Activated T-helper 1 cell treated with anti-CD3 and anti-CD28 coated beads, Interleukin-2, amount 50 U/mL, for 16 hours (primary cell): ENCODE measurements around the gene RPS6KA2.

Experiments
- DNase-seq, 2 donors: peaks; one replicate each; pipeline ENCODE4 v3.0.0-alpha.2; 2020; ENCODE audit warnings: low read depth in 1 of 2, low spot score in 1 of 2

The RPS6KA2 gene

DNA sequence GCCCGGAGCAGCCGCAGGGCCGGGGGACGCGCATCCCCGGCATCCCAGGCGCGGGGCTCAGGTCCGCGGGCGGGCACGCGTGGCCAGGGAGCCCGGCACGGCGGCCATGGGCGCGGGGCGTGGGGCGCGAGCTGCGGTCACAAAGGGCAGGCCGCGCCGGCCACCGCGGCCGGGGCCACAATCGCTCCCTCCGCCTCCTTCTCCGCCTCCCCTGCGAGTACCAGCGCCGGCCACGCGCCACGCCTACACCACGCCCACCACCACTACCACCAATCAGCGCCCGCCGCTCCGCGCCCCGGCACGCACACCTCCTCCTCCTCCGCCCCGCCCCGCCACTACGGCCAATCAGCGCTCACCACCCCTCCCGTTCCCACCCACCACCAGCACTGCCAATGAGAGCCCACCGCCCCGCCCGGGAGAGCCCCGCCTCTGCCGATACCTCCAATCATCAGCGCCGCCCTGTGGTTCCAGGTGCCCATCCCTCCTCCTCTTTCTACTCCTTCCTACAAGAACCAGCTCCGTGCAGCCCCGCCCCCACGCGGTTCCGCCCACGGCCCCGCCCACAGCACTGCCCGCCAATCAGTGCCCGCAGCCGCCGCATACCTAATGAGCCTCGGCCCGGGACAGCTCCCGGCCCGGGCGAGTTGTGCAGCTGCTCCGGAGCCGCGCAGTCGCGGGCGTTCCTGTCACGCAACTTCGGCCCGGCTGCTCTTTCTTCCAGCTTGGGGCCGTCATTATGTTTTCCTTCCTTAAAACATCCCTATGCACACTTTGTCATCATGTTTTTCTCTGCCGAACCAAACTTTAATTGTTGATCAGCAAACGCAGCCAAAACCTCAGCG lies at the start of gene RPS6KA2:
Gene RPS6KA2 (minus strand): TSS at position 219 of the 842 bp plus-strand sequence. CDS start 232 bp downstream, outside the sequence.
- DNase-seq: peak; percentile 99 to 100

DNA sequence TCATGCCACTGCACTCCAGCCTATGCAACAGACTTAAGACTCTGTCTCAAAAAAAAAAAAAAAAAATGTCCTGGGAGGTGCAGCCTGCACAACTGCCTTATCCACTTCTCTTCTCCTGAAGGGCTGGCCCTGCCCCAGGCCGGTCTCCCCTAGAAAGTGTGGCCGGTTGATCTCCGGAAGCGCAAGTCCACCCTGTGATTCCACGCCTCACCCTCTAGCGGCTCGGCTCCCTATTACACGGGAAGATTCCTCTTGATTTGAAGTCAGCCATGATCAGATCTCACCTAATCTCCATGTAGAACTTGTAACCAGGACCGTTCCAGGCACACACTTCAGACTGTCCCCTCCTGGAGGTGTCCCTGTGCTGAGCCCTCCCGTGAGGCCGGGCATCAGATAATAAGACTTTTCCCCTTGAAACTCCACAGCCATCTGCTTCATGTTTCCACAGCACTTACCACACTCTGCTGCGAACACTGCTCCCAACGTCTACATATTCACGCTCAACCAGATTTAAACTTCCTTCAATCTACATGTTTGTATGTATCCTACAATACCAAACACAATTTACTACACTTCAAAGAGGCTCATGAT lies 49.3 kb upstream of the RPS6KA2 start:
- DNase-seq: no peak

DNA sequence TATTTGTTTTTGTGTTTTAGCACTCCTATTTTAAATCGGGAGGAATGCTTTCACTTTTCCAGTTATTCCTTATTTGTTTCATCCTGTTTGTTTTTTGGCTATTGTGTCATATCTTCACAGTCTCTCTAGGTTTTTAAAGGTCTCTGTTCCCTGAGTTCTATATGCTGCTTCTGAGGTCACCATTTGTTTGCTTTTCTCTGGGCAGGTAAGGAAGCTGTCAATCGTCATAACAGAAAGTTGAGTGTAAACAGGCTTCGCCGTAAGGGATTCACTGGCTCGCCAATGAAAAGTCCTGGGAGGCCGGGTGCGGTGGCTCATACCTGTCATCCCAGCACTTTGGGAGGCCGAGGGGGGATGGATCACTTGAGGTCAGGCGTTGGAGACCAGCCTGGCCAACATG lies 48.7 kb upstream of the RPS6KA2 start:
- DNase-seq: no peak

- no peak for DNase-seq
Measured at GRCh38 chr6:166673309-166673708, 46.3 kb upstream of the RPS6KA2 start.

- DNase-seq: no peak
Measured at GRCh38 chr6:166672624-166673206, 45.7 kb upstream of the RPS6KA2 start.

- DNase-seq: no peak
Measured at GRCh38 chr6:166672146-166672545, 45.1 kb upstream of the RPS6KA2 start.

GRCh38 chr6:166671434-166672081 lies 44.5 kb upstream of the RPS6KA2 start:
- no peak for DNase-seq

DNA sequence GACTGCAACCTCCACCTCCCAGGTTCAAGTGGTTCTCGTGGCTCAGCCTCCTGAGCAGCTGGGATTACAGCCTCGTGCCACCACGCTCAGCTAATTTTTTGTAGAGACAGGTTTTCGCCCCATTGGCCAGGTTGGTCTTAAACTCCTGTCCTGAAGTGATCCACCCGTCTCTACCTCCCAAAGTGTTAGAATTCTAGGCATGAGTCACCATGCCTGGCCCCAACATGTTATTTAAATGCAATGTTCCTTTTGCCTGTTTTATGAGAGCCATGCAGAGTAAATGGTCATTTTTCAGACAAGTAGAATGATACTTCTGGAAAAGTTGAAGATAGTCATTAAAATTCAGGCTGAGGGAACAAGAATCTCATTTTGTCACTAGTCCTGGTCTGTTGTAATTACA lies 43.8 kb upstream of the RPS6KA2 start:
- no peak for DNase-seq

- no peak for DNase-seq
Measured at GRCh38 chr6:166670013-166670412, 43.0 kb upstream of the RPS6KA2 start.

DNA sequence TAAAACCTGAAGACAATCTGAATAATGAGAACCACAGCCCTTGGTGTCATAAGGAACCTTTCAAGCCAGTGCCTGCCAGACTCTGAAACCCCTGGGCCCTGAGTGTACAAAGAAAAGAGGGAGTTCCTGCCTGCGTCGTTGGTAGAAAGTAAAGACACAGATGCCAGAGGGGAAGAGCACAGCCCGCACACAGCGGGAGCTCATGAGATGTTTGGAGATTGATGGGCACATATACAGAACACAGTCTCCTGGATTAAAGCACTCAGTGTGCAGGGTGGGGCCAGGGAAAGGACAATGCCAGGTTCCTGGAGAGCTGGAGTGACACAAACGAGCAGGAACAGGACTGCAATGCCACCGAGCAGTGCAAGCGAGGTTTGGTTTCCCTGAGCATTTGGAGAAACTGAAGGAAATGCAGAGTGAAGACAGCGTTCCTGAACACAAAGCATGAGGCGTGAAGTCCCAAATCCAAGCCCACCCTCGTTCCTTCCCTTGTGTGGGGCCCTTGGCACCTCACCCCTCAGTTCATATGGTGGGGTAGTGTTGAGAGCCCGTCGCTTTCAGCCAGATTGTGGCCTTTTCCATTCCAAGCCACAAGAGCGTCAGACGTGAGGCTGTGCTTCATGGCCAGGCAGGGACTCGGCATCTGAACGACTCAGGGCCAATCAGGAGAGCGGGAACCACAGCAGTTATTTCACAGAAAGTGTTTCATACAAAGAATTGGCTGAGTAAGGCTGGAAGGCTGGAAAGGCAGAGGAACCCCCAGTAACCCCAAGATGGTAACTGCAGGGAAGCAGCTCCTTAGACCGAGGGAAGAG lies 41.0 kb upstream of the RPS6KA2 start:
- DNase-seq: no peak

DNA sequence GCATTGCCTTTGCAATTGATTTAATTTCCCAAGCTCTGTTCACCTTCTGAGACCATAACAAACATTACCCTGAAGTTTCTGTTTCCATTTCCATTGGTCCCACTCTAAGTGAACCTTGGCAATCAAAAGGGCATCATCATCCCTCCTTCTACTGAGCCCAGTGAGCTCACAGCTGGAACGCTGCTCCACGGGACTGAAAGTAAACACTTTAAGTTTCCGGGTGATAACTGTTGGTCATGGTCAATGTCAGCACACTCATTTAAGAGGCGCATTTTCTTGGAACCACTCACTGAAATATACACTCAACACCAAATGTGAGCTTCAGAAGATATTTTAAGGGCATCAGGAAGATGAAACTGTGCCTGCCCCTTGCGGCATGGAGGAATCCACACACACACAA lies 37.1 kb upstream of the RPS6KA2 start:
- DNase-seq: no peak

GRCh38 chr6:166663568-166663967 lies 36.5 kb upstream of the RPS6KA2 start:
- no peak for DNase-seq

- no peak for DNase-seq
Measured at GRCh38 chr6:166662690-166663089, 35.6 kb upstream of the RPS6KA2 start.

- no peak for DNase-seq
Measured at GRCh38 chr6:166661327-166662085, 34.5 kb upstream of the RPS6KA2 start.

DNA sequence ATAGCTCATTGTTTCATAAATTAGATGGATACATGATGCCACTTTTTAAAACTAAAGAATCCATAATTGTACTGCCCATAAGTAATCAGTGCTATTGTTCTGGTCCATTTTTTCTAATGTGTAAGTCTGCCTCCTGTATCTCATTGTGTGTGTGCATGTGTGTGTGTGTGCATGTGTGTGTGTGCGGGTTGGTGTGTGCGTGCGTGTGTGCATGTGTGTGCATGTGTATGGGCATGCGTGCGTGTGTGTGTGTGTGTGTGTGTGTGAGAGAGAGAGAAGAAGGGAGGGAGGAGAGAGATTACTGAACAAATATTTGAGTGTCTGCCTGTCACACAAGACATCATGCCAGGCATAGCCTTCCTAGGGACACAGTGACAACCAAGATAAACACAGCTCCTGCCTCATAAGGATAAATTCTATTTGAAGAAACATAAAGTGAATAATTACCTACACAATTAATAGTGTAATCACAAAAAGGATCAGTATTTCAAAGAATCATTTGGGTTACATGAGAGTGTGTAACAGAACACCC lies 33.2 kb upstream of the RPS6KA2 start:
- no peak for DNase-seq

GRCh38 chr6:166659581-166659980 lies 32.5 kb upstream of the RPS6KA2 start:
- no peak for DNase-seq

DNA sequence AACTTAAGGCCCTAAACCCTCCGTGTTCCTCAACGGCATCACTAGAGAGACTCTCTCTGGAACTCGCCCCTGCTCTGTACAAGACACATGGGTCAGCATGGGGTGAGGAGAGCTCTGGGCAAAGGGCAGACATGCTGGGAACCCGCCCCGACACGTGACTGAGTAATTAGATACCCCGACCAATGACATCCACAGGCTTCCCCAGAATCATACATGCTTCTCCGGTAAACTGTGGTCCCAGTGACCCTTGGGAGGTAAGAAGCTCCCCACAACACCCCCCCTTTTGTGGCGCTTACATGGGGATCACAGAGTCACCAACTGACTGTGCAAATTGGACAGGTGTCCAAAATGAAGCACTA lies 31.7 kb upstream of the RPS6KA2 start:
- DNase-seq: no peak

DNA sequence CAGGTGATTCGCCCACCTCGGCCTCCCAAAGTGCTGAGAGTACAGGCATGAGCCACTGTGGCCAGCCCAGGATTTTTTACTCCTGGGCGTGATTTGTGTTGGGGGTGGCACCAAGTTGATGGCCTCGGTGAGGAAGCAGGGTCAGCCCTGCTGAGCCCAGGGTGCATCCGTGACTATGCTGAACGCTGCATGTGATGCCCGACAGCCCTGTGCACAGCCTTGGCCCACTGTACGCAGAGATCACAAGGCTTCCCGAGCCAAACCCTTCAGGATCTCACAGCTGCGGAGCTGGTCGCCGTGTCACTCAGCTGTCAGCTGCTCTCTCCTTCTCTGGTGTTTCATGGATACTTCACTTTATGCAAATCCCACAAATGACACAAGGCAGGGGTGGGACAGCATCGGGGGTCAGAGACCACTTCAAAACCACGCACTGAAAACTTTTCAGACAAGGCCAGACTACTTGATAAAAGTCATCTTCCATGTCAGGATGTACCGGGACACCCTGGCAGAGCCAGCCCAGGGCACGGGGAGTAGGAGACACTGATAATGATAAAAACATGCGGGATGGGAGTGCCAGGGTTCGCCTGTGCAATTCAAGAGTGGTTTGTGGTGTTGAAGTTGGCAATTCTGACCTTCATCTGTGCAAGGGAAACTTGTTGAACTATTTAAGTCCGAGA lies 31.2 kb upstream of the RPS6KA2 start:
- DNase-seq: no peak

GRCh38 chr6:166657531-166657930 lies 30.5 kb upstream of the RPS6KA2 start:
- no peak for DNase-seq
